Fibroblast of the aortic adventitia (primary cell): ENCODE results near the gene CDC42EP5. TPM values are rescaled to one million over a fixed set of nuclear protein-coding genes. Genes with fewer than 3 reads are reported as not detected.
"Not testable (repeated sequence)": the region's sequence is repeated elsewhere in the genome, so short reads cannot be mapped to it uniquely, and the experiment has no call there.

Experiments
- DNase-seq: peaks from one replicate; pipeline ENCODE4 v3.0.0-alpha.2; 2010; ENCODE audit warnings: low read depth
- H3K4me3 ChIP-seq: 2 replicates; pipeline ENCODE4 v1.5.1; 2011; ENCODE audit warnings: low read depth, mild to moderate bottlenecking, control low read depth, low read length, moderate library complexity
- CTCF ChIP-seq: IDR thresholded peaks from 2 replicates; pipeline ENCODE4 v1.5.1; 2011; ENCODE audit warnings: mild to moderate bottlenecking, low read length, control low read depth, inconsistent platforms; ENCODE audit not compliant: insufficient read depth
- total RNA-seq: library from RNA; depleted of rRNA; stranded (reverse); fragments of >200 nt; gene quantifications from 2 replicates; pipeline ENCODE4 v1.2.3, GENCODE V29; 2012; ENCODE audit warnings: low replicate concordance

The CDC42EP5 gene
- total RNA-seq, 1 donor: 7.9 TPM

GRCh38 chr19:54507824-54508223 lies 34.7 kb upstream of the CDC42EP5 start:
- no peak for DNase-seq
- TF ChIP-seq CTCF: no peak
- no peak overlapping the region for H3K4me3 ChIP-seq

GRCh38 chr19:54507038-54507717 lies 34.1 kb upstream of the CDC42EP5 start:
- not testable (repeated sequence) for DNase-seq, H3K4me3 ChIP-seq

- DNase-seq: no peak
- no peak for TF ChIP-seq CTCF
- H3K4me3 ChIP-seq: no peak overlapping the region
Observed at GRCh38 chr19:54506079-54506478, 33.0 kb upstream of the CDC42EP5 start.

GRCh38 chr19:54505542-54505941 lies 32.4 kb upstream of the CDC42EP5 start:
- DNase-seq, H3K4me3 ChIP-seq: not testable (repeated sequence)

GRCh38 chr19:54502518-54503048 lies 29.5 kb upstream of the CDC42EP5 start, which contains the start of gene LAIR2:
Gene LAIR2, plus strand, starts transcription at chr19:54502831. Its CDS starts 88 bp downstream, at chr19:54502919.
- no peak for TF ChIP-seq CTCF
- DNase-seq: no peak
- no peak within 1 kb of the TSS for H3K4me3 ChIP-seq

- not testable (repeated sequence) for DNase-seq, H3K4me3 ChIP-seq
Observed at GRCh38 chr19:54498451-54498772, 25.3 kb upstream of the CDC42EP5 start.

- not testable (repeated sequence) for DNase-seq, H3K4me3 ChIP-seq
Observed at GRCh38 chr19:54497747-54498450, 24.8 kb upstream of the CDC42EP5 start.

GRCh38 chr19:54495284-54495683 lies 22.2 kb upstream of the CDC42EP5 start:
- not testable (repeated sequence) for H3K4me3 ChIP-seq, DNase-seq

- DNase-seq: no peak
Observed at GRCh38 chr19:54493967-54494585, 21.0 kb upstream of the CDC42EP5 start.

GRCh38 chr19:54493056-54493455 lies 20.0 kb upstream of the CDC42EP5 start:
- H3K4me3 ChIP-seq, DNase-seq: not testable (repeated sequence)

More at GRCh38 chr19:54493967-54494585, 21.0 kb upstream of the CDC42EP5 start:
- no peak overlapping the region for H3K4me3 ChIP-seq
- no peak for TF ChIP-seq CTCF
